Activated naive CD8-positive, alpha-beta T cell treated with anti-CD3 and anti-CD28 coated beads, Interleukin-2, amount 50 U/mL, for 16 hours (primary cell): ENCODE data around the gene TSPAN31.
A peak's percentile ranks its signal among the peaks of the same experiment; 100 is the strongest.
"Not testable (repeated sequence)": the region's sequence is repeated elsewhere in the genome, so short reads cannot be mapped to it uniquely, and the experiment has no call there.

Source experiments
- DNase-seq: peaks from one replicate; pipeline ENCODE4 v3.0.0-alpha.2; 2020; ENCODE audit warnings: low read depth, low spot score

Gene TSPAN31

GRCh38 chr12:57765698-57766463 lies 21.0 kb downstream of the TSPAN31 start:
- DNase-seq, result no peak

- DNase-seq, result no peak
Measured at GRCh38 chr12:57766464-57767304, 21.8 kb downstream of the TSPAN31 start, which contains the start of gene CYP27B1. CYP27B1 (minus strand) TSS chr12:57767078; CDS start chr12:57767041, 37 bp downstream.

GRCh38 chr12:57767305-57767698 lies 22.5 kb downstream of the TSPAN31 start:
- DNase-seq, result no peak

GRCh38 chr12:57767876-57768275 lies 23.0 kb downstream of the TSPAN31 start:
- no peak for DNase-seq

- no peak for DNase-seq
Measured at GRCh38 chr12:57769594-57769993, 24.8 kb downstream of the TSPAN31 start.

- no peak for DNase-seq
Measured at GRCh38 chr12:57770734-57771133, 25.9 kb downstream of the TSPAN31 start.

GRCh38 chr12:57771236-57771872 lies 26.5 kb downstream of the TSPAN31 start:
- DNase-seq, result peak; percentile 90

GRCh38 chr12:57771873-57772428 lies 27.1 kb downstream of the TSPAN31 start, which contains the start of gene METTL1:
METTL1 (minus strand) TSS chr12:57772105; CDS start chr12:57772083, 22 bp downstream.
- peak; percentile 88 for DNase-seq

- DNase-seq, result no peak
Measured at GRCh38 chr12:57772429-57773322, 27.8 kb downstream of the TSPAN31 start, which contains the start of gene EEF1AKMT3. EEF1AKMT3 (plus strand) TSS chr12:57772614; CDS start chr12:57772725, 111 bp downstream.

GRCh38 chr12:57774634-57775033 lies 29.8 kb downstream of the TSPAN31 start:
- DNase-seq, result not testable (repeated sequence)

GRCh38 chr12:57775044-57775443 lies 30.2 kb downstream of the TSPAN31 start:
- no peak for DNase-seq

GRCh38 chr12:57775563-57776246 lies 30.9 kb downstream of the TSPAN31 start:
- no peak for DNase-seq

GRCh38 chr12:57776247-57776587 lies 31.4 kb downstream of the TSPAN31 start:
- no peak for DNase-seq

GRCh38 chr12:57777367-57777766 lies 32.5 kb downstream of the TSPAN31 start:
- DNase-seq, result no peak

GRCh38 chr12:57777911-57778310 lies 33.1 kb downstream of the TSPAN31 start:
- no peak for DNase-seq

GRCh38 chr12:57779736-57780135 lies 34.9 kb downstream of the TSPAN31 start:
- DNase-seq, result no peak

GRCh38 chr12:57780284-57780897 lies 35.6 kb downstream of the TSPAN31 start:
- no peak for DNase-seq

- no peak for DNase-seq
Measured at GRCh38 chr12:57781244-57781643, 36.4 kb downstream of the TSPAN31 start.

GRCh38 chr12:57781801-57782200 lies 37.0 kb downstream of the TSPAN31 start:
- DNase-seq, result no peak

- no peak for DNase-seq
Measured at GRCh38 chr12:57782243-57782607, 37.4 kb downstream of the TSPAN31 start.
